A673 (cell line): ENCODE measurements around the gene GRHPR.

Experiments used
- EZH2 ChIP-seq: fragments of 200-600 bp; sonication (generic); IDR thresholded peaks from 2 replicates; pipeline ENCODE4 v1.6.1; 2017; ENCODE audit warnings: borderline replicate concordance, low read depth, mild to moderate bottlenecking, mixed read lengths, antibody characterized with exemption, low read length; ENCODE audit not compliant: poor library complexity, severe bottlenecking
- TF ChIP-seq, protein P1 (sequence below): fragments of 300-800, 200-600 bp; sonication (generic); conservative IDR thresholded peaks from 2 replicates; pipeline ENCODE4 v1.5.1; 2017; ENCODE audit warnings: low read depth, mild to moderate bottlenecking, antibody characterized with exemption, low read length, moderate library complexity, mixed read lengths

DNA sequence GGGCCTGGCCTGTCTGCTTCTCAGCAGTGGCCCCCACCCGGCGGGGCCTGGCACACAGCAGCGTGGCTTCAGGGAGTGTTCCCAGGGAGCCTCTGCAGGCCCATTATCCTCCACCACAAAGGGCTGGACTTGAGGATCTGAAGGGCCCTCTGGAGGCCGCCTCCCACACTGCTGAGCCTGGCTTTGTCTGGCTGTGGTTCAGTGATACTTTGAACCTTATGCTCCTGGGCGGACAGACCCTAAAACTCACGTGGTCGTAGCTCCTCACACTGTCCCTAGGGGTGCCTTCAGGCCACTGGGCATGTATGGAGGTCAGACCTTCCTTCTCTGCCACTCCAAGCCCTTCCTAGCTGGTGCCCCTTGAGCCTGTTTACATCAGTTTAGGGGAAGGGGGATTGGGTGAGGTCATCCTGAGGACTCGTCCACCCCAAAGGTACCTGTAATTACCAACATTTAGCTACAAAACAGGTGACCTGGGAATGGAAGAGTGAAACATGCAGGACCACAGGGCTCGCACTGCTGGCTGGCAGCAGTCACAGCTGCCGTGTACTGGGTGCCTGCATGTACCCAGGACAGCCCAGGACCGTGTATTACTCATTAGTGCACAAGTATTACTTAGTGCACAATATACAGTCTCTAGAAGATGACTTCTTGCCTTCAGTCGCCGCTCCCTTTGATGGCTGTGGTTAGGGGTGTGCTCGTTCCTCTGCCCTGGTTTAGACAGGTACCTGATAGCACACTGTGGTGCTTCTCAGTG, 8.5 kb downstream of the GRHPR start:
- TF ChIP-seq, protein P1, sequence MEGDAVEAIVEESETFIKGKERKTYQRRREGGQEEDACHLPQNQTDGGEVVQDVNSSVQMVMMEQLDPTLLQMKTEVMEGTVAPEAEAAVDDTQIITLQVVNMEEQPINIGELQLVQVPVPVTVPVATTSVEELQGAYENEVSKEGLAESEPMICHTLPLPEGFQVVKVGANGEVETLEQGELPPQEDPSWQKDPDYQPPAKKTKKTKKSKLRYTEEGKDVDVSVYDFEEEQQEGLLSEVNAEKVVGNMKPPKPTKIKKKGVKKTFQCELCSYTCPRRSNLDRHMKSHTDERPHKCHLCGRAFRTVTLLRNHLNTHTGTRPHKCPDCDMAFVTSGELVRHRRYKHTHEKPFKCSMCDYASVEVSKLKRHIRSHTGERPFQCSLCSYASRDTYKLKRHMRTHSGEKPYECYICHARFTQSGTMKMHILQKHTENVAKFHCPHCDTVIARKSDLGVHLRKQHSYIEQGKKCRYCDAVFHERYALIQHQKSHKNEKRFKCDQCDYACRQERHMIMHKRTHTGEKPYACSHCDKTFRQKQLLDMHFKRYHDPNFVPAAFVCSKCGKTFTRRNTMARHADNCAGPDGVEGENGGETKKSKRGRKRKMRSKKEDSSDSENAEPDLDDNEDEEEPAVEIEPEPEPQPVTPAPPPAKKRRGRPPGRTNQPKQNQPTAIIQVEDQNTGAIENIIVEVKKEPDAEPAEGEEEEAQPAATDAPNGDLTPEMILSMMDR, result no peak
- no peak for TF ChIP-seq EZH2
